ENCODE measurements around the gene ATCAY.

ATCAY gene

GRCh38 chr19:3898426-3898825, 17.9 kb downstream of the ATCAY start:
- TF ChIP-seq CTCF (IDR thresholded peaks at IDR 0.05; ENCODE audit: low read depth, low read length) = no peak
- no peak for DNase-seq (ENCODE audit: low read depth in 2 of 2)
- H3K4me3 ChIP-seq (replicated peaks in 1 of 2; ENCODE audit: low read depth in 2 of 2, low read length in 2 of 2) = no peak overlapping the region

- TF ChIP-seq CTCF (IDR thresholded peaks at IDR 0.05; ENCODE audit: low read depth, low read length) = no peak
- DNase-seq (ENCODE audit: low read depth in 2 of 2) = no peak
- H3K4me3 ChIP-seq (replicated peaks in 1 of 2; ENCODE audit: low read depth in 2 of 2, low read length in 2 of 2) = no peak overlapping the region
These were observed 19.2 kb downstream of the ATCAY start for GRCh38 chr19:3899531-3900294.

GRCh38 chr19:3902317-3902973, 22.0 kb downstream of the ATCAY start:
- H3K4me3 ChIP-seq (replicated peaks in 1 of 2; ENCODE audit: low read depth in 2 of 2, low read length in 2 of 2) = no peak overlapping the region
- no peak for TF ChIP-seq CTCF (IDR thresholded peaks at IDR 0.05; ENCODE audit: low read depth, low read length)
- no peak for DNase-seq (ENCODE audit: low read depth in 2 of 2)

GRCh38 chr19:3904233-3904632, 23.7 kb downstream of the ATCAY start:
- no peak for DNase-seq (ENCODE audit: low read depth in 2 of 2)
- no peak overlapping the region for H3K4me3 ChIP-seq (replicated peaks in 1 of 2; ENCODE audit: low read depth in 2 of 2, low read length in 2 of 2)
- no peak for TF ChIP-seq CTCF (IDR thresholded peaks at IDR 0.05; ENCODE audit: low read depth, low read length)

GRCh38 chr19:3907626-3908265, 27.3 kb downstream of the ATCAY start:
- no peak for TF ChIP-seq CTCF (IDR thresholded peaks at IDR 0.05; ENCODE audit: low read depth, low read length)
- no peak for DNase-seq (ENCODE audit: low read depth in 2 of 2)
- H3K4me3 ChIP-seq (replicated peaks in 1 of 2; ENCODE audit: low read depth in 2 of 2, low read length in 2 of 2) = no peak overlapping the region

- TF ChIP-seq CTCF (IDR thresholded peaks at IDR 0.05; ENCODE audit: low read depth, low read length) = no peak
These were observed 28.0 kb downstream of the ATCAY start for GRCh38 chr19:3908266-3909054.

More at GRCh38 chr19:3908266-3909054, 28.0 kb downstream of the ATCAY start:
- no peak overlapping the region for H3K4me3 ChIP-seq (replicated peaks in 1 of 2; ENCODE audit: low read depth in 2 of 2, low read length in 2 of 2)
- DNase-seq (ENCODE audit: low read depth in 2 of 2) = no peak

All from cardiac fibroblast (primary cell).